HTR-8/SVneo (cell line): Measurements from ENCODE around the gene CNTN4.

Experiments used
- DNase-seq: peaks from one replicate; pipeline ENCODE4 v3.0.0; 2011; ENCODE audit warnings: low spot score, mixed read lengths; ENCODE audit not compliant: insufficient read length
- FAIRE-seq: peaks from 2 replicates; lab custom pipeline; 2011; peaks lifted over from hg19 to GRCh38; lab: Jason Lieb, UNC

CNTN4 gene

DNA sequence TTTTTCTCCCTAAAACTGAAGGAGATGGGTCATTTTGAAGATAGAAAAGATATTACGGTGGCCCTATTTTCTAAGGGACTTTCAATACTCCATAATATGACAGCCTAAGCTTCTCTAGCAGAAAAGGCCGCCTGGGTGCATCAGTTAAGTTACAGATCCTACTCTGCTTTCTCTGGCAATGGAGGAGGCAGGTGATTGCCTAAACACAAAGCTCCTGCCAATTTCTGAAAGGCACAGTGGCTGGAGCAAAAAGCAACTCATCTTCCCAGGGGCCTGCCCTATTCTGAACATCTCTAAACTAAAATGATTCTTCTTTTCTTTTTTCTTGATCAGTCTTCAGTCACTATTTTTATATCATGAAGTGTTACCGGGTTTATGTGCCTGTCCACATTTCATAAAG is 276.7 kb downstream of the CNTN4 start:
- DNase-seq = no peak
- FAIRE-seq = no peak

- DNase-seq (no peak), FAIRE-seq (no peak)
Observed at GRCh38 chr3:2377281-2377680, 278.6 kb downstream of the CNTN4 start.

- DNase-seq (no peak), FAIRE-seq (no peak)
Observed at GRCh38 chr3:2390926-2391532, 292.4 kb downstream of the CNTN4 start.

GRCh38 chr3:2391896-2392295 is 293.2 kb downstream of the CNTN4 start:
- no peak for FAIRE-seq

DNA sequence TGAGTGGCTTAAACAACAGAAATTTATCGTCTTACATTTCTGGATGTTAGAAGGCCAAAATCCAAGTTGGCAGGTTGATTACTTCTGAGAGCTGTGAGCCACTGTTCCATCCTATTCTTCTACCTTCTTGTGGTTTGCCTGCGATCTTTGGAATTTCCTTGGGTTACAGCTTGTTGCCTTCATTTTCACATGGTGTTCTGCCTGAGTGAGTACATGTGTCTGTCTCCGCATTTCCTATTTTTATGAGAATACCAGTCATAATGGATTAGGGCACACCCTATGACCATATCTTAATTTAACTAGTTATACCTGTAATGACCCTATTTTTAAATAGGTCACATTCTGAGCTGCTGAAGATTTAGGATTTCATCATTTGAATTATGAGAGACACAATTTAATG is 294.3 kb downstream of the CNTN4 start:
- FAIRE-seq = no peak
- DNase-seq = no peak

More at GRCh38 chr3:2391896-2392295, 293.2 kb downstream of the CNTN4 start:
- DNase-seq = no peak

DNA sequence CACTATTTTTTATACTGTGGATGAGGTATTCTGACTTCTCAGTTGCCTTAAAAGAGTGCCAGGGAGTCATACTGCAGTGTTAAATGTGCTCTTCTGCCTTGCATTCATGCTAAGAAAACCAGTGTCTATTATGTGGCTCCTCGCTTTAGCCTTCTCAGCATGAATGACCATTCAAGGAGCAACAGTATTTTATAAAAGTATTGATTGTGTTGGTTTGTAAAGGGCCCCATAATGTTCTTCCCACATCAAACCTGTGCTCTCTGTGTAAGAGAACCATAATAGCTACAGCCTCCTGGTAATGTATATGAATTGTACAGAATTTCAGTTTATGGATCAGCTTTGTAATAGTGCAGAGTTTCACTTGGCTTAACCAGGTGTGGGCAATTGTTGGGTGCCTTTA is 316.4 kb downstream of the CNTN4 start:
- FAIRE-seq (no peak), DNase-seq (no peak)

GRCh38 chr3:2420919-2421318 is 322.3 kb downstream of the CNTN4 start:
- DNase-seq = no peak
- no peak for FAIRE-seq

DNA sequence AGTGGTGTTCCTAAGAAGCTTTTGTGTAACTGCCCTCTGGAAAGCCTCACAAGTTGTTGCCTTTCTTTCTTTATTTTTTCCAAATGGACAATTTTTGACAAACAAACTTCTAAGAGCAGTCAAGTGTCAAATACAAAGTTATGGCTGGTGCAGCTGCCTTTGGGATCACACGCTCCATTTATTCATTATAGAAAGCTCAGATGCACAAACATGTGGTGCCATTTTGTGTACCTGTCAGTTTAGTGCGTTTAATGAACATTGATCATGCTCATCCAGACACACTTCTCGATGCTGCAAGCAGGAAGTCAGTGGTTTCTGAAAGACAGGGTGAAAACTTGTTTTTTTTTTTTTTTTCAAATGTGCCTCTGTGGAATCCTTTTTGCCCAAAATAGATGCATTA is 324.5 kb downstream of the CNTN4 start:
- DNase-seq = no peak

DNA sequence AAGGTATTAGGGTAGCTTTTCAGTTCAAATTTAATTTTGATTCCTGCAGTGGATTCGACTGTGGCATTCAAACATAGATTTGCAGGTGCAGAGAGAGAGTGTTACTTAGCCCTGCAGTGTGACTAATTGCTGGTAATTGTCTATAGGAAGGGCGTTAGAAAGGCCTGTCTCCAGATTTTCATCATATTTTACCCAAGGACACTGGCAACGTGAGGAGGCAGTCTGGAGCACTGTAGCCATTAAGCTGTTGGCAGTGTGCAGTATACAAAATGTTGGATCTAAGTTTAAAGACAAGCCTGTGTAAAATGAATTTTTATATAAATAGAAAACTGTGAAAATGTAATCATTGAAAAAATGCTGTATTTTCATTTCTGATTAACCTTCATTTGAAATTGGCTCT is 342.9 kb downstream of the CNTN4 start:
- FAIRE-seq (no peak), DNase-seq (no peak)

More for the DNA sequence above, 324.5 kb downstream of the CNTN4 start:
- FAIRE-seq = no peak

DNA sequence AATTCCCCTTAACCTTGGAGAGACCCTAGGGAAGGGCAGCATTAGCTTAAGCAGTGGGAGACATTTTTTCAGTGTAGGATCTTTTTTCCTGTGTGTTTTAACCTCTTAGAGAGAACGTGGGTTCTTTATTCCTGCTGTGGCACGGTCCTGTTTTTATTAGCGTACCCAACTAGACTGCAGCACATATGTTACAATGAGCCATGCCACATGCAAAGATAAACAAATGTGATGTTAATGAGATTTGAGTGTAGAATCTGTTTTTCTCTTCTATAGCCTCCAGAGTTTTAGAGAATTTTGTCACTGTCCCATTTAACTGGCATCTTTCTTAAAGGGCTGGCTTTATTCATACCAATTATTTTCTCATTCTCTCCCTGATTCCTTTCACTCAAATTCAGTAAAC is 347.5 kb downstream of the CNTN4 start:
- no peak for FAIRE-seq
- no peak for DNase-seq

DNA sequence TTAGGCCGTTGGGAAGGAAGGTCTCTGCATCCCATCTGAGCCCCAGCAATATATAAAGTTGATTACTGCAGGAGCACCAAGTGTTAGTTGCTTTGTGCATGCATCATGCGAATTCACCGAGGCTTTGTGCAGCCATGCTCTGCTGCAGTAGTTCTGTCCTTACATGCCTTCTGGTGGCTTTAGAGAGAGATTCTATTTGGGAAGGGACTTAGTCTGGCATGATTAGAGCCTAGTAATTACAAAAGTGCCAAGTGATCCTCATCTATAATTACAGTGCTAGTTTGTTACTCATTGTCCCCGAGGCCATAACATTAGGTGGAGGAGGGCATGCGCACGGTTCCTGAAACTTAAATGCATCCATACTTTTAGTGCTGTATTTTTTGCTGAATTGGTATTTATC is 353.6 kb downstream of the CNTN4 start:
- no peak for DNase-seq
- no peak for FAIRE-seq

GRCh38 chr3:2454865-2455264 is 356.2 kb downstream of the CNTN4 start:
- FAIRE-seq = no peak
- no peak for DNase-seq

GRCh38 chr3:2456788-2457187 is 358.1 kb downstream of the CNTN4 start:
- FAIRE-seq (no peak), DNase-seq (no peak)

- no peak for FAIRE-seq
Observed at GRCh38 chr3:2458816-2459215, 360.1 kb downstream of the CNTN4 start.

GRCh38 chr3:2465842-2466241 is 367.2 kb downstream of the CNTN4 start:
- no peak for DNase-seq
- no peak for FAIRE-seq

More at GRCh38 chr3:2458816-2459215, 360.1 kb downstream of the CNTN4 start:
- DNase-seq = no peak

- no peak for FAIRE-seq
- DNase-seq = no peak
Observed at GRCh38 chr3:2468816-2469215, 370.1 kb downstream of the CNTN4 start.

DNA sequence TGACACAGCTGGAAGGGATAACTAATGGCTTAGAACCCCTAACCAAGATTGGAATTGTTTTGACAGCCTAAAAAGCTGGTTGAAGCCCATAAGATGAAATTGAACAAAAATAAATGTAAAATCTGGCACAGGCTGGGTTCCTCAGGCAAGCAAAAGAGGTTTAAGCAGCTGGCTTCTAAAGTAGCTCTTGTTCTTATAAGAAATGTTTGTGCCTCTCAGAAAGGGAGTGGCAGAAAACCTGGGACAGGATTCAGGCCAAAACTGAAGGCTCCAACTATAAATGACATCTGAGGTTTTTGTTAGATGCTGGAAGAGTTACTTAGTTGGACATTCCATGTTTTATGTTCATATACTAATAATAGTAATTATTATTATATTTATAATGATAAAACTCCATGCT is 378.3 kb downstream of the CNTN4 start:
- no peak for FAIRE-seq
- no peak for DNase-seq

- FAIRE-seq (no peak), DNase-seq (no peak)
Observed at GRCh38 chr3:2477620-2478019, 379.0 kb downstream of the CNTN4 start.

DNA sequence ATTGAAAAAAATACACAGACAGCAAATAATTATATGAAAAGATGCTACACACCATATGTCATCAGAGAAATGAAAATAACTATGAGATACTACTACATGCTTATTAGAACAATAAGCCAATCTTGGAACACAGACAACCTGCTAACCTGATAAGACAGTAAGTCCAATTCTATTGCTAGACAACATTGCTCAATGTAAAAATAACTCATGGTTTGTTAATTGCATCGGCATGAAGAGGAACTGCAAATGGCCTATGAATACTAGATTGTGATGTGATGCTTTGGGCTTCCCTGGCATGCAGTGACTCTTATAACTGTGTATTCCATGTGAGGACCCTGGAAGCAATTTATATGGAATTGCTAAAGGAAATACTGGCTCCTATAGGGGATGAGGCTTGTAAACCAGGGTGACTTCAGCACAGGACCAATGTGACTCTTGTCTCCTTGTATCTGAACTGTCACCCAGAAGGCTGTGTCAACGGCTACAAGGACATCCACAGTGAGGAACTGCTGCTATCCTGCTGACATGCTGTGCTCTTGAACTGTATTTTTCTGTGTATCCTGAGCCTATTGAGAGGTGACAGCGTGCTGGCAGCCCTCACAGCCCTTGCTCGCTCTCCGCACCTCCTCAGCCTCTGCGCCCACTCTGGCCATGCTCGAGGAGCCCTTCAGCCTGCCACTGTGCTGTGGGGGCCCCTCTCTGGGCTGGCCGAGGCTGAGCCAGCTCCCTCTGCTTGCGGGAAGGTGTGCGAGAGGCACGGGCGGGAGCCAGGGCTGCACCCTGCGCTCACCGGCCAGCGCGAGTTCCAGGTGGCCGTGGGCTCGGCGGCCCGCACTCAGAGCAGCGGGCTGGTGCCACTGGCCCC is 385.7 kb downstream of the CNTN4 start:
- no peak for FAIRE-seq
- DNase-seq = no peak

GRCh38 chr3:2485027-2485375 is 386.3 kb downstream of the CNTN4 start:
- DNase-seq (no peak), FAIRE-seq (no peak)

- FAIRE-seq (no peak), DNase-seq (no peak)
Observed at GRCh38 chr3:2495746-2496145, 397.1 kb downstream of the CNTN4 start.

DNA sequence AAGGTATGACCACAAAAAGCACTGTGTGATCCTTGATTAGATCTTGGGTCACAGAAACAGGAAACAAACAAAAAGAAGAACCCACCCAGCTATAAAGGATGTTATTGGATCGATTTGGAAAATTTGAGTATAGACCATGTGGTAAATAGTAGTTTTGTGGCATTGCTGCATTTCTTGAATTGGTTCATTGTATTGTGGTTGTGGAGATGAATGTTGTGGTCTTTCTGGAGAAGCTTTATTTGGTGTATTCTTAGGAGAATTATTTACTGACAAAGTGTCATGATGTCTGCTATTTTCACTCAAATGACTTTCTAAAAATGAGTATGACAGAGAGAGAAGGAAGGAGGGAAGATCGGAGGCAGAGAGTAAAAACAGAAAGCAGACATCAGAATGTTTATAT is 406.2 kb downstream of the CNTN4 start:
- FAIRE-seq (no peak), DNase-seq (no peak)
